Hepatocyte (in vitro differentiated cells): ENCODE data around the gene GPR139. TPM values are rescaled to one million over a fixed set of nuclear protein-coding genes. Genes with fewer than 3 reads are reported as not detected.

ENCODE experiments used
- DNase-seq: peaks from one replicate; pipeline ENCODE4 v3.0.0-alpha.2; 2016; ENCODE audit warnings: low spot score
- H2AFZ ChIP-seq: fragments of 200-600 bp; sonication (generic); 2 replicates; pipeline ENCODE4 v1.6.0; 2016; ENCODE audit warnings: antibody characterized with exemption, mild to moderate bottlenecking
- H3K27ac ChIP-seq: fragments of 200-600 bp; sonication (generic); 2 replicates; pipeline ENCODE4 v1.5.1; 2016; ENCODE audit warnings: mild to moderate bottlenecking
- H3K27me3 ChIP-seq: fragments of 200-600 bp; sonication (generic); 2 replicates; pipeline ENCODE4 v1.6.1; 2016
- H3K36me3 ChIP-seq: fragments of 200-600 bp; sonication (generic); replicated peaks from 2 replicates; pipeline ENCODE4 v1.5.1; 2016; ENCODE audit warnings: low read depth; ENCODE audit not compliant: insufficient read depth
- H3K4me1 ChIP-seq: fragments of 200-600 bp; sonication (generic); 2 replicates; pipeline ENCODE4 v1.5.1; 2016; ENCODE audit warnings: mild to moderate bottlenecking, moderate library complexity; ENCODE audit not compliant: insufficient read depth
- H3K4me2 ChIP-seq: fragments of 200-600 bp; sonication (generic); 2 replicates; pipeline ENCODE4 v1.6.0; 2016
- H3K4me3 ChIP-seq: fragments of 200-600 bp; sonication (generic); 2 replicates; pipeline ENCODE4 v1.5.1; 2016; ENCODE audit warnings: mild to moderate bottlenecking
- H3K79me2 ChIP-seq: fragments of 200-600 bp; sonication (generic); 2 replicates; pipeline ENCODE4 v1.6.0; 2017; ENCODE audit warnings: mild to moderate bottlenecking
- H3K9me2 ChIP-seq: fragments of 200-600 bp; sonication (generic); replicated peaks from 2 replicates; pipeline ENCODE4 v1.6.0; 2017; ENCODE audit warnings: mild to moderate bottlenecking; ENCODE audit not compliant: insufficient read depth
- H3K9me3 ChIP-seq: fragments of 200-600 bp; sonication (generic); 2 replicates; pipeline ENCODE4 v1.5.1; 2016; ENCODE audit warnings: low read depth, mild to moderate bottlenecking
- H4K20me1 ChIP-seq: fragments of 200-600 bp; sonication (generic); 2 replicates; pipeline ENCODE4 v1.6.0; 2016; ENCODE audit warnings: mild to moderate bottlenecking; ENCODE audit not compliant: insufficient read depth, poor library complexity, severe bottlenecking
- EZH2 ChIP-seq: fragments of 200-600 bp; sonication (generic); IDR thresholded peaks from 2 replicates; pipeline ENCODE4 v1.6.1; 2016; ENCODE audit warnings: antibody characterized with exemption, mild to moderate bottlenecking, borderline replicate concordance
- EZH2phosphoT487 ChIP-seq: fragments of 200-600 bp; sonication (generic); IDR thresholded peaks from one replicate; pipeline ENCODE4 v1.6.1; 2018; ENCODE audit warnings: antibody characterized with exemption, mild to moderate bottlenecking, low read depth, moderate library complexity; ENCODE audit not compliant: unreplicated experiment, severe bottlenecking
- WGBS: methylation state at CpG from one replicate; pipeline ENCODE4 v1.1.6; 2016; ENCODE audit warnings: low lambda C conversion rate; ENCODE audit errors: missing lambda C conversion rate; 5-methylcytosine and 5-hydroxymethylcytosine counted together
- polyA plus RNA-seq: library from polyadenylated mRNA; unstranded; fragments of >200 nt; fragmentation: Nextera tagmentation; extraction: Ambion mirVana; gene quantifications from 2 replicates; pipeline ENCODE4 v1.2.1, GENCODE V29; 2016
- total RNA-seq: library from RNA; depleted of rRNA; stranded (reverse); fragments of >200 nt; gene quantifications from 2 replicates; pipeline ENCODE4 v1.2.3, GENCODE V29; 2014
- TF ChIP-seq, protein P1 (sequence below): fragments of 200-600 bp; sonication (generic); IDR thresholded peaks from 2 replicates; pipeline ENCODE4 v1.5.1; 2016; ENCODE audit warnings: antibody characterized with exemption, mild to moderate bottlenecking; ENCODE audit not compliant: poor library complexity

Gene GPR139
- total and polyA plus RNA-seq, 2 experiments from 2014 or later: not detected

DNA sequence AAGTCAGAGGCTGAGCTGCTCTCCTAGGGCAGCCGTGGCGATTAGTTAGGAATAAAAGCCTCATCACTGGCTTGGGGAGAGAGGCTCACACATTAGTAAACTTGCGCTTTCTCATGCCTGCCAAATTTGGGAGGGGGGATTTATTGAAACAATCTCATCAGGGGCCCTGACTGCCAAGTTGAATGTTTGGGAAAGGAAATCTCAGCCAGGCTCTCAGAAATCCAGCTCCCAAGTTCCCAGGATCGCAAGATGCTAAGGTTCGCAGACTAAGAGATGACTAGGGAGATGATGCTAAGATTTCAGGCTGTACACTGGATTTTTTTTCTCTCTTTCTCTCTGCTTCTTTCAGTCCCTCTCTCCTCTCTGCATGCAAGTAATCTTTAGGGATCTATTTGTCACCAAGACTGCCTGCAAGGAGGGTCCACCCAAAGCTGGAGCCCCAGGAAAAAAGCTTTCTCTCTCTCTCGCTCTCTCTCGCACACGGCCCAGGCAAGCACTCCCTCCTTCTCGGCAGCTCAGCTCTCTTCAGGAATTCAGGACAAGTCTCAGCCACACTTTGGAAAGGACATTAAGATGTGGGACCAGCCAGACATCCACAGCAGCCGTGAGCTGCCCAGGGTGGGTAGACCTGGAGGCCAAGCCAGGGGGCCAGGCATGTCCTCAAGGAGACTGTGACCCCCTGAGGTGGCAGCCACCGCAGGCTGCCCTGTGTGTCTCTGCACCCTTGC lies 1.4 kb downstream of the GPR139 start:
- no peaks in the 10 kb centered on the region for H4K20me1 ChIP-seq
- no peak overlapping the region for H3K4me2 ChIP-seq
- no peak overlapping the region for H2AFZ ChIP-seq
- WGBS: 60% methylated on average over 11 of the region's 11 CpGs
- no peak for TF ChIP-seq EZH2
- TF ChIP-seq, protein P1, sequence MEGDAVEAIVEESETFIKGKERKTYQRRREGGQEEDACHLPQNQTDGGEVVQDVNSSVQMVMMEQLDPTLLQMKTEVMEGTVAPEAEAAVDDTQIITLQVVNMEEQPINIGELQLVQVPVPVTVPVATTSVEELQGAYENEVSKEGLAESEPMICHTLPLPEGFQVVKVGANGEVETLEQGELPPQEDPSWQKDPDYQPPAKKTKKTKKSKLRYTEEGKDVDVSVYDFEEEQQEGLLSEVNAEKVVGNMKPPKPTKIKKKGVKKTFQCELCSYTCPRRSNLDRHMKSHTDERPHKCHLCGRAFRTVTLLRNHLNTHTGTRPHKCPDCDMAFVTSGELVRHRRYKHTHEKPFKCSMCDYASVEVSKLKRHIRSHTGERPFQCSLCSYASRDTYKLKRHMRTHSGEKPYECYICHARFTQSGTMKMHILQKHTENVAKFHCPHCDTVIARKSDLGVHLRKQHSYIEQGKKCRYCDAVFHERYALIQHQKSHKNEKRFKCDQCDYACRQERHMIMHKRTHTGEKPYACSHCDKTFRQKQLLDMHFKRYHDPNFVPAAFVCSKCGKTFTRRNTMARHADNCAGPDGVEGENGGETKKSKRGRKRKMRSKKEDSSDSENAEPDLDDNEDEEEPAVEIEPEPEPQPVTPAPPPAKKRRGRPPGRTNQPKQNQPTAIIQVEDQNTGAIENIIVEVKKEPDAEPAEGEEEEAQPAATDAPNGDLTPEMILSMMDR: no peak
- no peak for TF ChIP-seq EZH2phosphoT487
- no peaks in the 10 kb centered on the region for H3K36me3 ChIP-seq
- no peaks in the 10 kb centered on the region for H3K9me2 ChIP-seq
- H3K4me1 ChIP-seq: no peaks in the 10 kb centered on the region
- no peaks in the 10 kb centered on the region for H3K79me2 ChIP-seq
- no peak for DNase-seq
- H3K4me3 ChIP-seq: no peak overlapping the region
- no peak overlapping the region for H3K27ac ChIP-seq
- no peaks in the 10 kb centered on the region for H3K9me3 ChIP-seq
- H3K27me3 ChIP-seq: peaks cover 75% of the 10 kb centered on the region

DNA sequence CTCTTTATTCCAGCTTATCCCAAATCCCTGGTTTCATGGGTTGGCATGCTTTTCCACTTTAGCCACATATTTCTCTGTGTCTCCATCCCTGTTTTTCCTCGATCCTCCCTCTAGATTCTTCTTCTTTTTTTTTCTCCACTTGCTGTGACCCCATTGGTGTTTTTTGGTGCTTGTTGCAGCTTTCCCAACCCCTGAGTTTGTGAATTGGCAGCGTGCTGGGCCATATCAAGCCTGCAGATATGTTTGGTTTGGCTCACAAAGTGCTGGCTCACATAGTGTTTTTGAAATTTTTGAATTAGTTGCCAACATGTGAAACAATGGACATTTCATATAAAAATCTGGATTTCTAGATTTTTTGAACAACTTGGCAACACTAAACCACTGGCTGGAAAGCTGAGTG lies 8.8 kb downstream of the GPR139 start:
- DNase-seq: no peak
- no peaks in the 10 kb centered on the region for H3K9me3 ChIP-seq
- H3K27ac ChIP-seq: no peak overlapping the region
- no peaks in the 10 kb centered on the region for H3K79me2 ChIP-seq
- no peak overlapping the region for H3K4me2 ChIP-seq
- WGBS: 73% methylated on average over 2 of the region's 2 CpGs
- H3K4me3 ChIP-seq: no peak overlapping the region
- no peaks in the 10 kb centered on the region for H3K9me2 ChIP-seq
- no peaks in the 10 kb centered on the region for H4K20me1 ChIP-seq
- no peaks in the 10 kb centered on the region for H3K4me1 ChIP-seq
- H3K36me3 ChIP-seq: no peaks in the 10 kb centered on the region
- no peak overlapping the region for H2AFZ ChIP-seq
- H3K27me3 ChIP-seq: peaks cover 4% of the 10 kb centered on the region
- TF ChIP-seq, protein P1: no peak
- no peak for TF ChIP-seq EZH2phosphoT487

DNA sequence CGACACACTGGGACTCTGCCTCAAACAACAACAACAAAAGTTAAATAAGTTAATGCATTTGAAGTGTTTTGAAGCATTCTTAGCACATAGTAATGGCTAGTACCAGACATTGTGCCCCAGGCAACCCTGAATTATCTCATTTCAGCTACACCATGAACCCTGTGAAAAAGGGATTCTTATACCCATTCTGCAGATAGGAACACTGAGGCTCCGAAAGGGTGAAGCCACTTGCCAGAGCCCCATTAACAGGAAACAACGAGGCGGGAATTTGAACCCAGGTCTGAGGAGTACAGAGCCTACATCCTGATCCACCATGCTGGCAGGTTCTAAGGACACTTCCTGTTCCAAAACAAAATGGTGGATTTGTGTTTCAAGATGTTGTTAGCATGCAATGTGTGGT lies 9.2 kb downstream of the GPR139 start:
- TF ChIP-seq, protein P1: no peak
- no peak for TF ChIP-seq EZH2phosphoT487
- TF ChIP-seq EZH2: no peak
- Histone ChIP-seq H3K4me1 (no peaks in the 10 kb centered on the region), H2AFZ (no peak overlapping the region), H3K4me3 (no peak overlapping the region), H4K20me1 (no peaks in the 10 kb centered on the region), H3K9me3 (no peaks in the 10 kb centered on the region), H3K4me2 (no peak overlapping the region), H3K27me3 (no peaks in the 10 kb centered on the region), H3K36me3 (no peaks in the 10 kb centered on the region), H3K9me2 (no peaks in the 10 kb centered on the region), H3K79me2 (no peaks in the 10 kb centered on the region), H3K27ac (no peak overlapping the region)
- DNase-seq: no peak
- WGBS: 89% methylated on average over 4 of the region's 4 CpGs
